Measurements from ENCODE around the gene FPR1.

The FPR1 gene

GRCh38 chr19:51733742-51734522 lies 17.7 kb downstream of the FPR1 start:
- Histone ChIP-seq H3K9me3 (ENCODE audit: control insufficient read depth in 1 of 2, low read length in 2 of 2) (peaks cover 0 to 4% of the 10 kb centered on the region in 2 donors), H3K27ac (ENCODE audit: low read length) (no peak overlapping the region), H3K4me3 (ENCODE audit: low read depth in 1 of 2, low read length in 2 of 2) (no peak overlapping the region), H3K4me1 (ENCODE audit: control insufficient read depth in 1 of 2, insufficient read depth in 2 of 2, low read length in 2 of 2) (no peaks in the 10 kb centered on the region), H3K27me3 (ENCODE audit: low read depth, low read length) (no peaks in the 10 kb centered on the region), H3K36me3 (ENCODE audit: control insufficient read depth in 1 of 2, insufficient read depth in 2 of 2, low read length in 2 of 2) (no peaks in the 10 kb centered on the region)

- Histone ChIP-seq H3K27ac (ENCODE audit: low read length) (no peak overlapping the region), H3K4me3 (ENCODE audit: low read depth in 1 of 2, low read length in 2 of 2) (no peak overlapping the region), H3K27me3 (ENCODE audit: low read depth, low read length) (peaks cover 11% of the 10 kb centered on the region), H3K9me3 (ENCODE audit: control insufficient read depth in 1 of 2, low read length in 2 of 2) (peaks cover 0 to 4% of the 10 kb centered on the region in 2 donors), H3K36me3 (ENCODE audit: control insufficient read depth in 1 of 2, insufficient read depth in 2 of 2, low read length in 2 of 2) (no peaks in the 10 kb centered on the region), H3K4me1 (ENCODE audit: control insufficient read depth in 1 of 2, insufficient read depth in 2 of 2, low read length in 2 of 2) (peaks cover 0 to 3% of the 10 kb centered on the region in 2 donors)
Observed at GRCh38 chr19:51729781-51730180, 21.9 kb downstream of the FPR1 start.

GRCh38 chr19:51727349-51727880 lies 24.3 kb downstream of the FPR1 start:
- Histone ChIP-seq H3K9me3 (ENCODE audit: control insufficient read depth in 1 of 2, low read length in 2 of 2) (peaks cover 0 to 4% of the 10 kb centered on the region in 2 donors), H3K4me3 (ENCODE audit: low read depth in 1 of 2, low read length in 2 of 2) (no peak overlapping the region), H3K4me1 (ENCODE audit: control insufficient read depth in 1 of 2, insufficient read depth in 2 of 2, low read length in 2 of 2) (peaks cover 0 to 3% of the 10 kb centered on the region in 2 donors), H3K36me3 (ENCODE audit: control insufficient read depth in 1 of 2, insufficient read depth in 2 of 2, low read length in 2 of 2) (no peaks in the 10 kb centered on the region), H3K27ac (ENCODE audit: low read length) (no peak overlapping the region), H3K27me3 (ENCODE audit: low read depth, low read length) (peaks cover 11% of the 10 kb centered on the region)

GRCh38 chr19:51726049-51726448 lies 25.6 kb downstream of the FPR1 start:
- no peak overlapping the region for H3K4me3 ChIP-seq (ENCODE audit: low read depth in 1 of 2, low read length in 2 of 2)
- no peaks in the 10 kb centered on the region for H3K36me3 ChIP-seq (ENCODE audit: control insufficient read depth in 1 of 2, insufficient read depth in 2 of 2, low read length in 2 of 2)

GRCh38 chr19:51724543-51724942 lies 27.1 kb downstream of the FPR1 start:
- Histone ChIP-seq H3K27me3 (ENCODE audit: low read depth, low read length) (peaks cover 20% of the 10 kb centered on the region), H3K36me3 (ENCODE audit: control insufficient read depth in 1 of 2, insufficient read depth in 2 of 2, low read length in 2 of 2) (no peaks in the 10 kb centered on the region), H3K4me1 (ENCODE audit: control insufficient read depth in 1 of 2, insufficient read depth in 2 of 2, low read length in 2 of 2) (peaks cover 0 to 7% of the 10 kb centered on the region in 2 donors), H3K9me3 (ENCODE audit: control insufficient read depth in 1 of 2, low read length in 2 of 2) (no peaks in the 10 kb centered on the region), H3K4me3 (ENCODE audit: low read depth in 1 of 2, low read length in 2 of 2) (no peak overlapping the region), H3K27ac (ENCODE audit: low read length) (no peak overlapping the region)

More at GRCh38 chr19:51726049-51726448, 25.6 kb downstream of the FPR1 start:
- Histone ChIP-seq H3K4me1 (ENCODE audit: control insufficient read depth in 1 of 2, insufficient read depth in 2 of 2, low read length in 2 of 2) (peaks cover 0 to 3% of the 10 kb centered on the region in 2 donors), H3K9me3 (ENCODE audit: control insufficient read depth in 1 of 2, low read length in 2 of 2) (peaks cover 0 to 2% of the 10 kb centered on the region in 2 donors), H3K27ac (ENCODE audit: low read length) (no peak overlapping the region), H3K27me3 (ENCODE audit: low read depth, low read length) (peaks cover 12% of the 10 kb centered on the region)

- Histone ChIP-seq H3K9me3 (ENCODE audit: control insufficient read depth in 1 of 2, low read length in 2 of 2) (no peaks in the 10 kb centered on the region), H3K36me3 (ENCODE audit: control insufficient read depth in 1 of 2, insufficient read depth in 2 of 2, low read length in 2 of 2) (no peaks in the 10 kb centered on the region), H3K4me1 (ENCODE audit: control insufficient read depth in 1 of 2, insufficient read depth in 2 of 2, low read length in 2 of 2) (peaks cover 0 to 14% of the 10 kb centered on the region in 2 donors), H3K4me3 (ENCODE audit: low read depth in 1 of 2, low read length in 2 of 2) (no peak overlapping the region), H3K27me3 (ENCODE audit: low read depth, low read length) (peaks cover 20% of the 10 kb centered on the region), H3K27ac (ENCODE audit: low read length) (no peak overlapping the region)
Observed at GRCh38 chr19:51722492-51722891, 29.2 kb downstream of the FPR1 start.

- Histone ChIP-seq H3K4me3 (ENCODE audit: low read depth in 1 of 2, low read length in 2 of 2) (no peak overlapping the region), H3K4me1 (ENCODE audit: control insufficient read depth in 1 of 2, insufficient read depth in 2 of 2, low read length in 2 of 2) (peaks cover 0 to 14% of the 10 kb centered on the region in 2 donors), H3K27ac (ENCODE audit: low read length) (no peak overlapping the region), H3K27me3 (ENCODE audit: low read depth, low read length) (peaks cover 14% of the 10 kb centered on the region), H3K36me3 (ENCODE audit: control insufficient read depth in 1 of 2, insufficient read depth in 2 of 2, low read length in 2 of 2) (no peaks in the 10 kb centered on the region), H3K9me3 (ENCODE audit: control insufficient read depth in 1 of 2, low read length in 2 of 2) (no peaks in the 10 kb centered on the region)
Observed at GRCh38 chr19:51721905-51722304, 29.8 kb downstream of the FPR1 start.

GRCh38 chr19:51719251-51719988 lies 32.3 kb downstream of the FPR1 start:
- no peaks in the 10 kb centered on the region for H3K36me3 ChIP-seq (ENCODE audit: control insufficient read depth in 1 of 2, insufficient read depth in 2 of 2, low read length in 2 of 2)
- H3K27me3 ChIP-seq (ENCODE audit: low read depth, low read length): peaks cover 12% of the 10 kb centered on the region
- H3K9me3 ChIP-seq (ENCODE audit: control insufficient read depth in 1 of 2, low read length in 2 of 2): no peaks in the 10 kb centered on the region
- H3K4me3 ChIP-seq (ENCODE audit: low read depth in 1 of 2, low read length in 2 of 2): peak overlapping the region in 1 of 2 donors; percentile 56
- H3K27ac ChIP-seq (ENCODE audit: low read length): no peak overlapping the region
- H3K4me1 ChIP-seq (ENCODE audit: control insufficient read depth in 1 of 2, insufficient read depth in 2 of 2, low read length in 2 of 2): peaks cover 0 to 11% of the 10 kb centered on the region in 2 donors

- Histone ChIP-seq H3K4me1 (ENCODE audit: control insufficient read depth in 1 of 2, insufficient read depth in 2 of 2, low read length in 2 of 2) (peaks cover 0 to 11% of the 10 kb centered on the region in 2 donors), H3K27me3 (ENCODE audit: low read depth, low read length) (peaks cover 12% of the 10 kb centered on the region)
Observed at GRCh38 chr19:51716925-51717324, 34.8 kb downstream of the FPR1 start.

GRCh38 chr19:51715850-51716249 lies 35.8 kb downstream of the FPR1 start:
- Histone ChIP-seq H3K36me3 (ENCODE audit: control insufficient read depth in 1 of 2, insufficient read depth in 2 of 2, low read length in 2 of 2) (no peaks in the 10 kb centered on the region), H3K9me3 (ENCODE audit: control insufficient read depth in 1 of 2, low read length in 2 of 2) (no peaks in the 10 kb centered on the region), H3K27me3 (ENCODE audit: low read depth, low read length) (peaks cover 9% of the 10 kb centered on the region), H3K4me1 (ENCODE audit: control insufficient read depth in 1 of 2, insufficient read depth in 2 of 2, low read length in 2 of 2) (peaks cover 0 to 11% of the 10 kb centered on the region in 2 donors), H3K4me3 (ENCODE audit: low read depth in 1 of 2, low read length in 2 of 2) (no peak overlapping the region), H3K27ac (ENCODE audit: low read length) (no peak overlapping the region)

More at GRCh38 chr19:51716925-51717324, 34.8 kb downstream of the FPR1 start:
- no peaks in the 10 kb centered on the region for H3K36me3 ChIP-seq (ENCODE audit: control insufficient read depth in 1 of 2, insufficient read depth in 2 of 2, low read length in 2 of 2)
- H3K9me3 ChIP-seq (ENCODE audit: control insufficient read depth in 1 of 2, low read length in 2 of 2): no peaks in the 10 kb centered on the region
- no peak overlapping the region for H3K4me3 ChIP-seq (ENCODE audit: low read depth in 1 of 2, low read length in 2 of 2)
- H3K27ac ChIP-seq (ENCODE audit: low read length): no peak overlapping the region

GRCh38 chr19:51714848-51715247 lies 36.8 kb downstream of the FPR1 start:
- Histone ChIP-seq H3K27me3 (ENCODE audit: low read depth, low read length) (peaks cover 3% of the 10 kb centered on the region), H3K27ac (ENCODE audit: low read length) (no peak overlapping the region), H3K4me3 (ENCODE audit: low read depth in 1 of 2, low read length in 2 of 2) (no peak overlapping the region)

More at GRCh38 chr19:51714848-51715247, 36.8 kb downstream of the FPR1 start:
- Histone ChIP-seq H3K36me3 (ENCODE audit: control insufficient read depth in 1 of 2, insufficient read depth in 2 of 2, low read length in 2 of 2) (no peaks in the 10 kb centered on the region), H3K9me3 (ENCODE audit: control insufficient read depth in 1 of 2, low read length in 2 of 2) (no peaks in the 10 kb centered on the region), H3K4me1 (ENCODE audit: control insufficient read depth in 1 of 2, insufficient read depth in 2 of 2, low read length in 2 of 2) (peaks cover 0 to 10% of the 10 kb centered on the region in 2 donors)
